GM18951 (cell line): ENCODE results near the gene ODAD4.

ENCODE experiments used
- POLR2A ChIP-seq: IDR thresholded peaks from 4 replicates; pipeline ENCODE4 v1.6.1; 2011; ENCODE audit warnings: mild to moderate bottlenecking; ENCODE audit not compliant: insufficient read length, insufficient read depth; ENCODE audit errors: extremely low read depth
- in situ Hi-C: fragments of 300-500 bp; cut with MboI; formaldehyde crosslinking; loops from one replicate; pipeline ENCODE4 v1.12.0; 2022; ENCODE audit warnings: low sequenced_read_pairs, mixed read lengths, inconsistent platforms; ENCODE audit not compliant: unreplicated experiment

ODAD4 gene

DNA sequence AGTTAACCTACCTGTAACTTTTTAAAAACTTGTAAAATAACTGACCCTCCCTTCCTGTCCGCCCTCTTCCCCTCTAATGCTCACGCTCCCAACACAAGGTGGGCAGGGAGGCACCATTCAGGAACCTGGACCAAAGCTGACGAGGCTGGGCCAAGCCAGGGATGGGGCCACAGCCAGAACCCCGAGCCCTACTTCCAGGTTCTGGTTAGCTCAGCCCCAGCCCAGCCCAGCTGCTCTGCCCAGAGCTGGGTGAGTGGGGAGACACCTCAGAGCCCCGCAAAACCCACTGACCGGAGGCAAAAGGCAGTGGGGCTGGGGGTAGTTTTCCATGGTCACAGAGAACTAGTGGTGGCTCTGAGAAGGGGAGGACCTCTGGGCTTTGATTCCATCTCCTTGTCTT lies 43.6 kb downstream of the ODAD4 start:
- TF ChIP-seq POLR2A: no peak
- in situ Hi-C loops: no loop called here

GRCh38 chr17:41974658-41975057 lies 44.2 kb downstream of the ODAD4 start:
- no peak for TF ChIP-seq POLR2A
- in situ Hi-C loops: no loop called here

DNA sequence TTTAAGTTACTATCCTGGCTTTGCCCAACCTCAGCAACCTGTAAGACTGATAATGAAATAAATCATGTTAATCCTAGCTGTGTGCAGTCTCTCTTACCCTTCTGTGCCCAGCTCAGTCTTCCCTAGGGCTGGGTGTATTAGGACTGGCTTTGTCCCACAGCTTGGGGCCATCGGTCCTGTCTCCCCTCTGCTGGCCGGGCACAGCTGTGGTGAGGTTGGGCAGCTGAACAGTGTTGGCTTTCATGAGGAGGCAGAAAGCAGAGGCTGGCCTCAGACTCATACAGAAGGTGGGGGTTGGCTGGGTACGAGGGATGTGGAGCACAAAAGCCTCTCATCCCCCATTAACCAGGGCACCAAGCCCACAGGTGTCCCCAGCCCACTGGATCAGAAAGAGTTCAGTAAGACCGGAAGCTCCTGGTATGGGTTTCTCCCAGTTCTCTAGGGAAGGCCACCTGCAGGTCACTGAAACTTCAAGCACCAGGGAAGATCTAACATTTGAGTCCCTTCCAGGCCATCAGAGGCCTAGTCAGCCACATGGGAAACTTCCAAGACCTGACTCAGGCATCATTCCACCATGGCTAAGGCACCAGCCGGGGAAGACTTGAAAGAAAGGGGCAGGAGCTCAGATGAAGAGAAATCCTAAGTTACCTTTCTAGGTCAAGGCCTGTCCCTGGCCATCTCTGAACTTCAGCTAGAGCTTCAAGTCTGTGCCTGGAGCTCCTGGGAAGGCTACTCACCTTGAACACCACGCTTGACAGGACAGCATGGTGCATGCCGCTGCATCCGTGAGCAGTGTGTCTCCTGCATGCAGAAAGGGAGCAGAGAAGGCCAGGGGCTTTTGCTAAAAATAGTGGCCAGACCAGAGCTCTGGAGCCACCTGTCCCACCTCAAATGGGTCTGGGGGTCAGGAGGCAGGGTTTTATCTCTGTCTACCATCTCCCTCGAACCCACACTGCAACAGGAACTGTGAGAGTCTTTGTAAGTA lies 45.0 kb downstream of the ODAD4 start:
- TF ChIP-seq POLR2A: no peak
- in situ Hi-C loops: no loop called here

DNA sequence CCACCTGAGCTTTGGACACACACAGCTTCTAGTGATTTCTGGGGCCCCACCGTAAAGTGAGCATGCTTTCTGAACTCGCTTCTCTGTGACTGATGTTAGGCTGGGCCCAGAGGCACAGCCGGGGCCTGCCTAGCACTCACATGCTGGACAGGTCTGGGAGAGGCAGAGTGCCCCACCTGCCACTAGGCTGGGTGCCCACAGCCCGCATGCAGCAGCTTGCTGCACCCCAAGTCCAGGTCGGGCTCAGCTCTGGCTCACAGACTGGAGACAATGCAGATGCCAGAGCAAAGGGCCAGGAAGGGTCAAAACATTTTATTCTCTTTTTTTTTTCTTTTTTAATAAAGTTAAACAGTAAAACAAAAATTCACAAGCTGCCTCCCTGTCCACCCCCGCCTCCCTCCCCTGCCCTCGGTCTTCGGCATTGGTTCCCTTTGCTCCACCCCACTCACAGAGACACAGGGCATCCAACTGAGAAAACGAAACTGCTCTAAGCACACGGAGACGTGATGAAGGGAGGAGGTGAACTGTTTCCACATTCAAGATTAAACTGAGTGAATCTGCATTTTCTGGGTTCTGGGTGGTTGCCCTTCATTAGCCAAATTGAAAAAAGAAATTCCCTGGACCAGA lies 45.8 kb downstream of the ODAD4 start:
- in situ Hi-C loops: no loop called here
- TF ChIP-seq POLR2A: no peak

DNA sequence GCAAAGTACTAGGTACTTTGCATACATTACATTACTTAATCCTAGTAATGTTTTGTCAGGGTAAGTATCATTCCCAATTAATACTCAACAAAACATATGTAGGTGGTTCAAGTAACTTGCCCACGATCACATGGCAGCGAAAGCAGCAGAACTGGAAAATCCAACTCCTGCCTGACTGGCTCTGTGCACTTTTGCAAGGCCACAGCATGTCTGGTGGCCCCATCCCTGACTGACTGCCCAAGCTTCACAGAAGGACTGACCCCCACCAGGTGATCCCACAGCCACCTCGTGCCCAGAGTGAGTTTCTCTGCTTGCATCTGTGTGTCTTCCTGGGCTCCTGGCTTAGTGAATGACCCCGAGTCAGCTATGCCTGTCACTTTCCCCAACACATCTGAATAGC lies 47.6 kb downstream of the ODAD4 start:
- TF ChIP-seq POLR2A: no peak
- in situ Hi-C loops: no loop called here

GRCh38 chr17:41982026-41982760 lies 51.8 kb downstream of the ODAD4 start:
- in situ Hi-C loops: no loop called here

GRCh38 chr17:41984454-41984853 lies 54.0 kb downstream of the ODAD4 start:
- in situ Hi-C loops: no loop called here
- no peak for TF ChIP-seq POLR2A

More at GRCh38 chr17:41982026-41982760, 51.8 kb downstream of the ODAD4 start:
- TF ChIP-seq POLR2A: no peak

GRCh38 chr17:41985919-41986318 lies 55.5 kb downstream of the ODAD4 start:
- in situ Hi-C loops: no loop called here
- no peak for TF ChIP-seq POLR2A

- no peak for TF ChIP-seq POLR2A
- in situ Hi-C loops: no loop called here
Observed at GRCh38 chr17:41986634-41987033, 56.2 kb downstream of the ODAD4 start.

GRCh38 chr17:41987642-41988041 lies 57.2 kb downstream of the ODAD4 start:
- in situ Hi-C loops: no loop called here
- TF ChIP-seq POLR2A: no peak

DNA sequence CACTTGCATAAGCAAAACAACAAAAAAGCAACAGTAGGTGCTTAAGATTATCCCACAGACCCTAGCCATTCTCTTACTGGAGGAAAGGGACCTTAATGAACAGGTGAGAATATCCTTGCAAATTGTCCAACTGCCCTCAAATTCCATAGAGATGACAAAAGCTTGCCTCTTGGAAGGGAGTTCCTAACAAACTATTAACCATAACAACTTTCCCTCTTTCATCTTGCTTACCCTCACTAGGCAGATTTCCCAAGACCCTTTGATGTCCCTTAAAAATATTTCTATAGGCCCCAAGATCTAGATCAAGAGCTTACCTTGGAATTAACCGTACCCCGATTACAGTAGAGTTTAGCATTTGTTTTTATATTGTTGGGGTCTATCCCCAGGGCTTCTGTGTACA lies 58.0 kb downstream of the ODAD4 start:
- in situ Hi-C loops: no loop called here
- no peak for TF ChIP-seq POLR2A

DNA sequence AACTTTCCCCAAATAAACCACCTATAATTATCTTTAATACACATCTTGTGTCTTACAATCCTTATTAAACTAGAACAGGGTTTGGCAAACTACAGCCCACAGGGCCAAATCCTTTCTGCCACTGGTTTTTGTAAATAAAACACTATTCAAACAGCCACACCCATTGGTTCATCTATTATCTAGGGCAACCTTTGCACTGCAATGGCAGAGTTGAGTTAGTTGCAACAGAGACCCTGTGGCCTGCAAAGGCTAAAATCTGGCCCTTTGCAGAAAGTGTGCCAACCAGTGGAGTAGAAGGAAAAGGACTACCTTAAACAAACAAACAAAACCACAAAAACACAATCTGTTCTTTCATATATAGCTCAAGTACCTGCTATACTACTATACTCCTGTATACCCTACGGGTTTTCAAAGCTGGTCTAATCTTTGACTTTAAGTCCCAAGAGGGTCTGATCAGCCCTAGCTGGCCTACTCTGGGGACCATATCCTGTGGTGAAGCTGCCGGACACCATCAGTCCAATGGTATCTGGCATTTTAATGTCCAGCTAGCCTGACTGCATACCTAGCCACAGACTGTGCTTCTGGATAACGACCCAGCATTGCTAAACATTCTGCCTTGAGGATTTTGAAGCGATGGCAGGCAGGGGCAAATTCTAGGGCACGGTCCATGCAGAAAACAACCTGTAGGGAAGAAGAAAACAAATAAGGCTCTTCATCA lies 59.4 kb downstream of the ODAD4 start:
- in situ Hi-C loops: no loop called here
- TF ChIP-seq POLR2A: no peak

DNA sequence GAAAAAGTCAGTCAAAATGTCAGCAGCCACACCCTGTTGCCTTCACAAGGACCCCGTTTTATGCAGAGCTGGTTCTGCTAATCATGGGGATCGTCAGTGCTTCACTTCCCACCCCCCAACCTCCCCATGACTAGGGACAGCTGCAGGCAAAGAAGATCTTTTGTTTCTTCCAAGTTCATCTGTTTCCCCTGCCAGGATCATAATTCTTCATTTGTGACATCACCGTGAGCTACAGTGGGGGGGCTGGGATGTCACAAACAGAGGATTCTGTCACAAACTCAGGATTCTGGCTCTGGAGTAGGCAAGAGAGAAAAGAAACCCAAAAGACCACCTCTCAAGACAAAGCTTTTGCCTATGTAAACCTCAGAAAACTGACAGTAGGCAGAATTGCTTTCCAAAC lies 62.2 kb downstream of the ODAD4 start:
- in situ Hi-C loops: no loop called here
- TF ChIP-seq POLR2A: no peak
